ENCODE data around the gene CAMK2G.

CAMK2G gene

GRCh38 chr10:73886661-73887293 lies 12.4 kb upstream of the CAMK2G start:
- no peak overlapping the region for H3K27ac ChIP-seq (ENCODE audit: low read depth, low read length)

DNA sequence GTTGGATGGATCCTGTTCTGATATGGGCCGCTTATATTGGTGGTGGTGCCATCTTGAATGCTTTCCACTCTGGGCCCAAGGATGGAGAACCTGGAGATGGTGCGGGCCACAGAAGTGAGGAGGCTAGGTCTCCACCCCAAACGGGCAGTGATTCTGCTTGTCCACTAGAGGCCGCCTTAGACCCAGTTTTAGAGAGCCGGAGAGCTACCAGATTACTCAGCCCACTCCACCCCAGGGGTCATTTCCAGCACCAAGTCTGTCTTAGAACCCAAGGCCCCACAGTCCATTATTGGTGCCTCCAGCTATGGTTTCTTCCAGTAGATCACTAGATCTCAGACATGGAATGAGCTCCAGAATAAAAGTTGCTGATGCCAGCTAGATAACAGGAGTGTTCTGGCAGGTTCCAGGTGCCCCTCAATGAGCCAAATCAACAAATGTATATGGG lies 11.8 kb upstream of the CAMK2G start:
- no peaks in the 10 kb centered on the region for H3K9me2 ChIP-seq (replicated peaks; ENCODE audit: control insufficient read depth, low read length)
- no peaks in the 10 kb centered on the region for H3K9me3 ChIP-seq (ENCODE audit: control insufficient read depth, insufficient read depth, low read length)
- no peaks in the 10 kb centered on the region for H3K79me2 ChIP-seq (ENCODE audit: control insufficient read depth, low read length)
- H3K36me3 ChIP-seq (ENCODE audit: control insufficient read depth, low read length) = no peaks in the 10 kb centered on the region
- H4K20me1 ChIP-seq (ENCODE audit: control insufficient read depth, insufficient read depth, low read depth, low read length) = no peaks in the 10 kb centered on the region
- no peak overlapping the region for H3K4me2 ChIP-seq (ENCODE audit: low read length)
- H3K4me1 ChIP-seq (ENCODE audit: control insufficient read depth, low read length) = peaks cover 3% of the 10 kb centered on the region; the same call in 1 of the 2 replicates
- no peak overlapping the region for H3K27ac ChIP-seq (ENCODE audit: low read depth, low read length)
- 0 out of 2 replicates have a peak, but pooled peaks cover 2% of the 10 kb centered on the region for H3F3A ChIP-seq (ENCODE audit: control insufficient read depth, insufficient read depth)
- no peaks in the 10 kb centered on the region for H3K27me3 ChIP-seq (ENCODE audit: control insufficient read depth, low read length)
- no peak overlapping the region for H3K4me3 ChIP-seq (ENCODE audit: low read length)
- TF ChIP-seq, protein P1, sequence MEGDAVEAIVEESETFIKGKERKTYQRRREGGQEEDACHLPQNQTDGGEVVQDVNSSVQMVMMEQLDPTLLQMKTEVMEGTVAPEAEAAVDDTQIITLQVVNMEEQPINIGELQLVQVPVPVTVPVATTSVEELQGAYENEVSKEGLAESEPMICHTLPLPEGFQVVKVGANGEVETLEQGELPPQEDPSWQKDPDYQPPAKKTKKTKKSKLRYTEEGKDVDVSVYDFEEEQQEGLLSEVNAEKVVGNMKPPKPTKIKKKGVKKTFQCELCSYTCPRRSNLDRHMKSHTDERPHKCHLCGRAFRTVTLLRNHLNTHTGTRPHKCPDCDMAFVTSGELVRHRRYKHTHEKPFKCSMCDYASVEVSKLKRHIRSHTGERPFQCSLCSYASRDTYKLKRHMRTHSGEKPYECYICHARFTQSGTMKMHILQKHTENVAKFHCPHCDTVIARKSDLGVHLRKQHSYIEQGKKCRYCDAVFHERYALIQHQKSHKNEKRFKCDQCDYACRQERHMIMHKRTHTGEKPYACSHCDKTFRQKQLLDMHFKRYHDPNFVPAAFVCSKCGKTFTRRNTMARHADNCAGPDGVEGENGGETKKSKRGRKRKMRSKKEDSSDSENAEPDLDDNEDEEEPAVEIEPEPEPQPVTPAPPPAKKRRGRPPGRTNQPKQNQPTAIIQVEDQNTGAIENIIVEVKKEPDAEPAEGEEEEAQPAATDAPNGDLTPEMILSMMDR (IDR thresholded peaks at IDR 0.05; ENCODE audit: low read depth, low read length, poor library complexity, severe bottlenecking) = peak; percentile 89
- no peak for TF ChIP-seq EZH2phosphoT487 (IDR thresholded peaks at IDR 0.05; ENCODE audit: borderline replicate concordance, low read length)

More at GRCh38 chr10:73886661-73887293, 12.4 kb upstream of the CAMK2G start:
- Histone ChIP-seq H3K9me3 (ENCODE audit: control insufficient read depth, insufficient read depth, low read length) (no peaks in the 10 kb centered on the region), H3K4me1 (ENCODE audit: control insufficient read depth, low read length) (peaks cover 3% of the 10 kb centered on the region; the same call in 1 of the 2 replicates), H3K4me3 (ENCODE audit: low read length) (no peak overlapping the region), H3K4me2 (ENCODE audit: low read length) (no peak overlapping the region), H3F3A (ENCODE audit: control insufficient read depth, insufficient read depth) (0 out of 2 replicates have a peak, but pooled peaks cover 2% of the 10 kb centered on the region), H3K27me3 (ENCODE audit: control insufficient read depth, low read length) (no peaks in the 10 kb centered on the region), H4K20me1 (ENCODE audit: control insufficient read depth, insufficient read depth, low read depth, low read length) (no peaks in the 10 kb centered on the region), H3K79me2 (ENCODE audit: control insufficient read depth, low read length) (no peaks in the 10 kb centered on the region), H3K9me2 (replicated peaks; ENCODE audit: control insufficient read depth, low read length) (no peaks in the 10 kb centered on the region), H3K36me3 (ENCODE audit: control insufficient read depth, low read length) (no peaks in the 10 kb centered on the region)
- TF ChIP-seq, protein P1 (IDR thresholded peaks at IDR 0.05; ENCODE audit: low read depth, low read length, poor library complexity, severe bottlenecking) = no peak
- no peak for TF ChIP-seq EZH2phosphoT487 (IDR thresholded peaks at IDR 0.05; ENCODE audit: borderline replicate concordance, low read length)

GRCh38 chr10:73884017-73884416 lies 9.7 kb upstream of the CAMK2G start:
- Histone ChIP-seq H3K27ac (ENCODE audit: low read depth, low read length) (no peak overlapping the region), H3K4me2 (ENCODE audit: low read length) (no peak overlapping the region), H3F3A (ENCODE audit: control insufficient read depth, insufficient read depth) (0 out of 2 replicates have a peak, but pooled peaks cover 2% of the 10 kb centered on the region), H3K4me3 (ENCODE audit: low read length) (no peak overlapping the region), H3K36me3 (ENCODE audit: control insufficient read depth, low read length) (no peaks in the 10 kb centered on the region), H3K9me2 (replicated peaks; ENCODE audit: control insufficient read depth, low read length) (no peaks in the 10 kb centered on the region), H3K27me3 (ENCODE audit: control insufficient read depth, low read length) (no peaks in the 10 kb centered on the region), H4K20me1 (ENCODE audit: control insufficient read depth, insufficient read depth, low read depth, low read length) (no peaks in the 10 kb centered on the region), H3K4me1 (ENCODE audit: control insufficient read depth, low read length) (peaks cover 13% of the 10 kb centered on the region), H3K9me3 (ENCODE audit: control insufficient read depth, insufficient read depth, low read length) (no peaks in the 10 kb centered on the region), H3K79me2 (ENCODE audit: control insufficient read depth, low read length) (no peaks in the 10 kb centered on the region)
- TF ChIP-seq EZH2phosphoT487 (IDR thresholded peaks at IDR 0.05; ENCODE audit: borderline replicate concordance, low read length) = no peak
- TF ChIP-seq, protein P1 (IDR thresholded peaks at IDR 0.05; ENCODE audit: low read depth, low read length, poor library complexity, severe bottlenecking) = no peak

Measured in DOHH2 (cell line).